HCT116 (cell line): ENCODE results near the gene DAO. TPM values are rescaled to one million over a fixed set of nuclear protein-coding genes. Genes with fewer than 3 reads are reported as not detected.
"Not testable (repeated sequence)": the region's sequence is repeated elsewhere in the genome, so short reads cannot be mapped to it uniquely, and the experiment has no call there.

ENCODE experiments used
- ATAC-seq: fragments of 200-7000 bp; cut with Tn5 transposase; 2 replicates; pipeline ENCODE4 v1.9.1; 2020; ENCODE audit warnings: mild to moderate bottlenecking, moderate library complexity
- BruUV-seq: library from RNA; stranded (reverse); fragments of 400-500 nt; replicated peaks from 2 replicates; lab custom pipeline; 2021; lab: Mats Ljungman, UMichigan
- CTCF ChIA-PET: fragments of 300-600 bp; sonication (Branson Sonifier 250); formaldehyde crosslinking; loops from one replicate; lab custom pipeline; 2021; ENCODE audit warnings: antibody characterized with exemption; lab: Charles Lee
- POLR2A ChIA-PET: fragments of 300-600, 350-600 bp; sonication (Branson Sonifier 250); formaldehyde crosslinking; loops from one replicate; lab custom pipeline; 2021; ENCODE audit warnings: antibody characterized with exemption; lab: Charles Lee
- RAD21 ChIA-PET, 2 experiments: fragments of 300-600 bp; sonication (Branson Sonifier 250); formaldehyde crosslinking; loops; one replicate each; lab custom pipeline; 2023; ENCODE audit warnings: low total read pairs in 2 of 2; ENCODE audit not compliant: uncharacterized antibody in 2 of 2, unreplicated experiment in 2 of 2, low non-redundant PET in 1 of 2; lab: Charles Lee
- DNase-seq: peaks from one replicate; pipeline ENCODE4 v3.0.0-alpha.2; 2010; ENCODE audit warnings: low read depth, low spot score
- H2AFZ ChIP-seq: fragments of 200-600 bp; shearing (Covaris generic), sonication (generic); 2 replicates; pipeline ENCODE4 v1.6.1; 2017; ENCODE audit warnings: low read depth, mixed run types, mixed read lengths, antibody characterized with exemption, low read length; ENCODE audit not compliant: poor library complexity, severe bottlenecking
- H3K27ac ChIP-seq: 2 replicates; pipeline ENCODE4 v1.5.1; 2012; ENCODE audit warnings: low read depth, low read length
- H3K27me3 ChIP-seq: fragments of 200-600 bp; sonication (generic); 2 replicates; pipeline ENCODE4 v1.6.1; 2016; ENCODE audit warnings: mixed run types, low read length, mixed read lengths; ENCODE audit not compliant: insufficient read depth
- H3K36me3 ChIP-seq, 2 experiments: fragments of 200-500 bp in 1 of 2; fragments of 200-600 bp in 1 of 2; sonication (Bioruptor generic) in 1 of 2; sonication (generic) in 1 of 2; 2 replicates each; pipeline versions ENCODE4 v1.5.1 to v1.6.1; 2014 to 2016; ENCODE audit warnings: low read length in 2 of 2, inconsistent platforms in 1 of 2, mixed read lengths in 1 of 2, mixed run types in 1 of 2; ENCODE audit not compliant: insufficient read depth in 2 of 2, control insufficient read depth in 1 of 2
- H3K4me1 ChIP-seq, 2 experiments: fragments of 200-600 bp in 1 of 2; sonication (generic) in 1 of 2; 2 replicates each; pipeline versions ENCODE4 v1.5.1 to v1.6.1; 2012 to 2017; ENCODE audit warnings: low read length in 2 of 2, inconsistent platforms in 1 of 2, mild to moderate bottlenecking in 1 of 2, mixed read lengths in 1 of 2, mixed run types in 1 of 2, moderate library complexity in 1 of 2; ENCODE audit not compliant: insufficient read depth in 2 of 2, control insufficient read depth in 1 of 2
- H3K4me2 ChIP-seq: fragments of 200-600 bp; sonication (generic); 2 replicates; pipeline ENCODE4 v1.6.1; 2017; ENCODE audit warnings: mixed run types, low read length, mixed read lengths
- H3K4me3 ChIP-seq, 2 experiments: fragments of 200-600 bp in 1 of 2; sonication (generic) in 1 of 2; replicated peaks in 1 of 2; 2 replicates each; pipeline ENCODE4 v1.5.1; 2011 to 2016; ENCODE audit warnings: low read length in 2 of 2, control low read depth in 1 of 2, low read depth in 1 of 2, mild to moderate bottlenecking in 1 of 2, mixed read lengths in 1 of 2, mixed run types in 1 of 2
- H3K79me2 ChIP-seq: fragments of 200-600 bp; sonication (generic); 2 replicates; pipeline ENCODE4 v1.6.1; 2017; ENCODE audit warnings: mild to moderate bottlenecking, mixed run types, low read length, moderate library complexity, mixed read lengths; ENCODE audit not compliant: insufficient read depth
- H3K9ac ChIP-seq: fragments of 200-600 bp; sonication (generic); 2 replicates; pipeline ENCODE4 v1.6.1; 2016; ENCODE audit warnings: low read length, mixed read lengths
- H3K9me2 ChIP-seq: fragments of 200-600 bp; sonication (generic), shearing (Covaris generic); 2 replicates; pipeline ENCODE4 v1.6.1; 2017; ENCODE audit warnings: mixed run types, mild to moderate bottlenecking, moderate library complexity; ENCODE audit not compliant: insufficient read depth
- H3K9me3 ChIP-seq, 2 experiments: fragments of 200-500 bp in 1 of 2; fragments of 200-600 bp in 1 of 2; sonication (Bioruptor generic) in 1 of 2; sonication (generic) in 1 of 2; 2 replicates each; pipeline ENCODE4 v1.6.1; 2014 to 2017; ENCODE audit warnings: low read length in 2 of 2, mixed read lengths in 2 of 2, inconsistent platforms in 1 of 2, low read depth in 1 of 2, mild to moderate bottlenecking in 1 of 2, mixed run types in 1 of 2, moderate library complexity in 1 of 2; ENCODE audit not compliant: control insufficient read depth in 1 of 2, insufficient read depth in 1 of 2
- H4K20me1 ChIP-seq: fragments of 200-600 bp; sonication (generic), shearing (Covaris generic); 2 replicates; pipeline ENCODE4 v1.6.1; 2017; ENCODE audit warnings: mixed run types, mild to moderate bottlenecking, moderate library complexity; ENCODE audit not compliant: insufficient read depth
- CEBPB ChIP-seq: IDR thresholded peaks from 2 replicates; pipeline ENCODE4 v1.6.1; 2012; ENCODE audit warnings: low read depth
- EGR1 ChIP-seq: IDR thresholded peaks from 2 replicates; pipeline ENCODE4 v1.6.1; 2012; ENCODE audit warnings: low read depth
- EZH2phosphoT487 ChIP-seq: fragments of 200-600 bp; IDR thresholded peaks from 2 replicates; pipeline ENCODE4 v1.6.1; 2018; ENCODE audit warnings: antibody characterized with exemption, borderline replicate concordance
- JUND ChIP-seq: IDR thresholded peaks from 2 replicates; pipeline ENCODE4 v1.6.1; 2012
- POLR2A ChIP-seq: IDR thresholded peaks from 2 replicates; pipeline ENCODE4 v1.7.0; 2011; ENCODE audit warnings: borderline replicate concordance; ENCODE audit not compliant: insufficient read depth, insufficient read length; ENCODE audit errors: extremely low read depth
- POLR2AphosphoS5 ChIP-seq: IDR thresholded peaks from 2 replicates; pipeline ENCODE4 v1.6.1; 2011; ENCODE audit warnings: mild to moderate bottlenecking, low read depth, low read length, moderate library complexity
- RAD21 ChIP-seq: IDR thresholded peaks from 2 replicates; pipeline ENCODE4 v1.6.1; 2012; ENCODE audit warnings: low read depth, mild to moderate bottlenecking
- REST ChIP-seq: IDR thresholded peaks from 2 replicates; pipeline ENCODE4 v1.6.1; 2012; ENCODE audit warnings: low read depth
- SIN3A ChIP-seq: IDR thresholded peaks from 2 replicates; pipeline ENCODE4 v1.6.1; 2012; ENCODE audit warnings: low read depth
- SRF ChIP-seq: IDR thresholded peaks from 2 replicates; pipeline ENCODE4 v1.6.1; 2012; ENCODE audit warnings: low read depth
- ZNF274 ChIP-seq: fragments of 200-500 bp; sonication (Bioruptor generic); IDR thresholded peaks from 2 replicates; pipeline ENCODE4 v1.6.1; 2014; ENCODE audit warnings: mild to moderate bottlenecking, low read depth, low read length, inconsistent platforms
- intact Hi-C: fragments of 100-400 bp; cut with micrococcal nuclease; formaldehyde crosslinking; loops from 2 replicates; pipeline ENCODE4 v1.10.0; 2022
- total RNA-seq: library from RNA; stranded (reverse); gene quantifications from one replicate; pipeline ENCODE4 v1.2.1, GENCODE V29; 2021; ENCODE audit not compliant: unreplicated experiment
- TF ChIP-seq, protein P1 (sequence below): IDR thresholded peaks from 2 replicates; pipeline ENCODE4 v1.6.1; 2012

Gene DAO
- total RNA-seq, 1 experiment from 2014 or later = not detected

- CTCF ChIA-PET, POLR2A ChIA-PET: not testable (repeated sequence)
- H3K36me3 ChIP-seq = peaks cover 0 to 51% of the 10 kb centered on the region in 2 experiments; a peak in 3 of 4 replicates
Observed at GRCh38 chr12:108841825-108842224, 38.1 kb upstream of the DAO start.

DNA sequence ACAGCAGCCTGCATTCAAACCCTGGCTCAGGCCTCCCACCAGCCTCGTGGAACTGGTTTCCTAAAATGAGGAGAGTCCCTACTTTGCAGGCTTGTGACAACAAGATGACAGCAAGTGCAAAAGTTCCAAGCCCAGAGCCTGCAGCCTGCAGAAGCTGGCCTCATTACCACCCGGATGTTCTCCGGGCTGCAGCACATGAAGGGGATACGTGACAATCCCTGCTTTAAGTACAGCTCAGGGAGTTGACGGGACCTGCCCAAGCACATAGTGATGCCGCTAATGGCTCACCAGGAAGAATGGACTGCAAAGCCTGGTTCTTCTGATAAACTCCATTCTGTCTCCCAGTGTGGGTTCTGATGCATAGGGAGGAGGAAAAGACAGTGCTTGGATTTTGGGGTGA lies 37.5 kb upstream of the DAO start:
- no peaks in the 10 kb centered on the region for H4K20me1 ChIP-seq
- no peaks in the 10 kb centered on the region for H3K27me3 ChIP-seq
- H3K4me2 ChIP-seq = peak overlapping the region; percentile 31
- DNase-seq (no peak), ATAC-seq (no peak)
- no peaks in the 10 kb centered on the region for H3K9me2 ChIP-seq
- ChIA-PET RAD21 (no interaction called here), POLR2A (no interaction called here), CTCF (no interaction called here)
- intact Hi-C loops = no loop called here
- H3K36me3 ChIP-seq = peaks cover 2 to 51% of the 10 kb centered on the region in 2 experiments
- H3K9ac ChIP-seq = peak overlapping the region; percentile 17
- no TSS peak for BruUV-seq
- H3K9me3 ChIP-seq = no peaks in the 10 kb centered on the region
- peaks cover 87% of the 10 kb centered on the region for H3K79me2 ChIP-seq
- H3K4me3 ChIP-seq = no peak overlapping the region
- H3K27ac ChIP-seq = peak overlapping the region; percentile 4; the same call in 1 of the 2 replicates
- TF ChIP-seq CEBPB = no peak
- no peak for TF ChIP-seq SRF
- no peak for TF ChIP-seq ZNF274
- no peak for TF ChIP-seq REST
- TF ChIP-seq, protein P1, sequence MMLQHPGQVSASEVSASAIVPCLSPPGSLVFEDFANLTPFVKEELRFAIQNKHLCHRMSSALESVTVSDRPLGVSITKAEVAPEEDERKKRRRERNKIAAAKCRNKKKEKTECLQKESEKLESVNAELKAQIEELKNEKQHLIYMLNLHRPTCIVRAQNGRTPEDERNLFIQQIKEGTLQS = no peak
- TF ChIP-seq POLR2AphosphoS5 = no peak
- TF ChIP-seq RAD21 = no peak
- TF ChIP-seq EZH2phosphoT487 = no peak
- no peak for TF ChIP-seq POLR2A
- TF ChIP-seq SIN3A = no peak
- TF ChIP-seq EGR1 = no peak
- TF ChIP-seq JUND = no peak
- peaks cover 42 to 72% of the 10 kb centered on the region in 2 experiments for H3K4me1 ChIP-seq
- no peak overlapping the region for H2AFZ ChIP-seq

More at GRCh38 chr12:108841825-108842224, 38.1 kb upstream of the DAO start:
- H3K9me2 ChIP-seq, H2AFZ ChIP-seq, H4K20me1 ChIP-seq, DNase-seq, BruUV-seq, intact Hi-C loops, H3K4me3 ChIP-seq, H3K27ac ChIP-seq, H3K9me3 ChIP-seq, H3K27me3 ChIP-seq, RAD21 ChIA-PET, ATAC-seq, H3K4me2 ChIP-seq: not testable (repeated sequence)
- Histone ChIP-seq H3K4me1 (peaks cover 48 to 76% of the 10 kb centered on the region in 2 experiments), H3K9ac (peak overlapping the region; percentile 17), H3K79me2 (peaks cover 87% of the 10 kb centered on the region)
